C4-2B (cell line): Measurements from ENCODE around the gene ZFYVE28.

ENCODE experiments used
- H3K27ac ChIP-seq: fragments of 450-650 bp; 2 replicates; pipeline ENCODE4 v1.5.1; 2017
- ZFX ChIP-seq: fragments of 450-650 bp; IDR thresholded peaks from 2 replicates; pipeline ENCODE4 v1.6.1; 2017
- TF ChIP-seq, protein P1 (sequence below): fragments of 450-650 bp; conservative IDR thresholded peaks from 2 replicates; pipeline ENCODE4 v1.5.1; 2017; ENCODE audit warnings: mild to moderate bottlenecking

ZFYVE28 gene

DNA sequence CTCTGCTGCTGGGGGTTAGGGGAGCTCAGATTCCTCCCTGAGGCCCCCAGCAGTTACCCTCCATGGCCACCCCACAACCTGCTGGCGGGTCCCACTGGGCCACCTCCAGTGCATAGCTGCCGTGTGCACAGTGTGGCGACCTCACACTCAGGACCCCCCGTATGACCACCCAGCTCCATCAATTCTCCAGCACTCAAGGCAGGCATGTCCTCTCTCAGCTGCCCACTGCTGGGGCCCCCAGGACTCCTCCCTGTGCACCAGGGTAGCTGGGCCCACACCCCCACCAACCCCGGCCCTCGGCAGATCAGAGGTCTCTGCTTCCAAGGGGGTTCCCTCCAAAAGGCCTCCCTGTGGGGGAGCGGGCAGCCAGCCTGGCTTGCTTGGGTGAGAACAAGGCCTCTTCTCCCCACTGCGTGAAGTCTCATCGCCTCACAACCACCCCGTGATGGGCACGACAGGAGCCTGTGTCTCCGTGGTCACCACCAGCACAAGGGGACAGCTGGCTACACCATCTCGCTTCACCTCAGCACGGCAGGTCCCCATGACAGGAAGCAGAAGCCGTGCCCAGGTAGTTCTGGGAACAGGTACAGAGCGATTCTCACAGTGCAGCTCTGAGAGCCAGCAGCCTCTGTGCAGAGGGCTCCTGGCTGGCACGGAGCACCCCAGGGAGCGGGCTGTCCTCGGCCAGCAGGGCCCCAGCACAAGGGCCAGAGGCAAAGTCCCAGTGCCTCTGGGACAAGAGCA lies 171.9 kb downstream of the ZFYVE28 start:
- TF ChIP-seq ZFX: no peak
- TF ChIP-seq, protein P1, sequence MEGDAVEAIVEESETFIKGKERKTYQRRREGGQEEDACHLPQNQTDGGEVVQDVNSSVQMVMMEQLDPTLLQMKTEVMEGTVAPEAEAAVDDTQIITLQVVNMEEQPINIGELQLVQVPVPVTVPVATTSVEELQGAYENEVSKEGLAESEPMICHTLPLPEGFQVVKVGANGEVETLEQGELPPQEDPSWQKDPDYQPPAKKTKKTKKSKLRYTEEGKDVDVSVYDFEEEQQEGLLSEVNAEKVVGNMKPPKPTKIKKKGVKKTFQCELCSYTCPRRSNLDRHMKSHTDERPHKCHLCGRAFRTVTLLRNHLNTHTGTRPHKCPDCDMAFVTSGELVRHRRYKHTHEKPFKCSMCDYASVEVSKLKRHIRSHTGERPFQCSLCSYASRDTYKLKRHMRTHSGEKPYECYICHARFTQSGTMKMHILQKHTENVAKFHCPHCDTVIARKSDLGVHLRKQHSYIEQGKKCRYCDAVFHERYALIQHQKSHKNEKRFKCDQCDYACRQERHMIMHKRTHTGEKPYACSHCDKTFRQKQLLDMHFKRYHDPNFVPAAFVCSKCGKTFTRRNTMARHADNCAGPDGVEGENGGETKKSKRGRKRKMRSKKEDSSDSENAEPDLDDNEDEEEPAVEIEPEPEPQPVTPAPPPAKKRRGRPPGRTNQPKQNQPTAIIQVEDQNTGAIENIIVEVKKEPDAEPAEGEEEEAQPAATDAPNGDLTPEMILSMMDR: no peak
- no peak overlapping the region for H3K27ac ChIP-seq

DNA sequence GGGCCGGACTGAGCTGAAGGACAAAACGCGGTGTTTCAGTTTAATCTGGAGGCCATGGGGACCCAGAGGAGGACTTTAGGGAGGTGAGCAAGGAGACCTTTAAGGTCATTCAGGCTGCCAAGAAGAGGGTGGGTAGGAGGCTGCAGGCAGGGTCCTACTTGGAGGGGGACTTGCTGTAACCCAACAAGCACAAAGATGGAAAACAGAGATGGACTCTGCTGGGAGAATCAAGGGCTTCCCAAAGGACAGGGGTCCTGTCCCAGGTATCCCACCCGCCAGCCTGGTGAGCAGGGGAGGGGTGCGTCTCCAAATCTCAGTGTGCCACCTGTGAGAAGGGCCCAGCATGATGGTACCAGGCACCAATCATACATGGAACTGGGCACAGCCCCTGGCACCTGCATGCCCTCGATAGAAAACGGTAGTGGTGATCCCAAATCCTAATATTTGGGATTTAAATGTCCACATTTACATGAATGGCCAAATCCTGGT lies 172.6 kb downstream of the ZFYVE28 start:
- no peak for TF ChIP-seq ZFX
- TF ChIP-seq, protein P1: no peak
- no peak overlapping the region for H3K27ac ChIP-seq

DNA sequence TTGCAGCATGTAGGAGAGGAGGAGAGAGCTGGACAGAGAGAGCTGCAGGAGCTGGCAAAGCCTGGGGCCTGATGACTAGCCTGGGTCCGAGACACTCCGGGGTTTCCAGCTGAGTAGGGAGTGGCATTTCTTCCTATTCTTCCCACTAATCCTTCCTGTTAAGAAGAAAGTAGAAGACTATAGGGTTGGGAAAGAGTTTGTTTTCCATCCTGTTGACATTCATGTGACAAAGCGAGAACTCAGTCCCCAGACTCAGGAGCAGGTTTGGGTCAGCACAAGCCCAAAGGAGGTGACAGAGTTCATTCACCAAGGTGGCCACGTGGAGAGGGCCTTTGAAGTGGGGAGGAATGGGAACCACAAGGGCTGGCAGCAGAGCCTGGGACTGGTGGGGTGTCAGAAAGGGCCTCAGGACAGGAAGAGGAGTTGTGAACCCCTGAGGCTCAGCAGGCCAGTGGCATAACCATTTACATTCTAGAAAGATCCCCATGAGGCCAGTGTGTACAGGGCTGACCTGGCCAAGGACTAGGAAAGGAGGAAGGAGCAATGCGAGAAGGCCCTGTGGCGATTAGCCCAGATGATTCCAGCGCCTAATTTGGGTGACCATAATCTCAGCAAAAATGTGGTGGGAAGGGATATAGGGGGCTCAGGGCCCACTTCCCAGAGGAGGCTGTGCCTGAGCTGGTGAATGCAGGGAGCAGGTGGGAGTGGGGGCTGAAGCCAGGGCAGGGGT lies 173.2 kb downstream of the ZFYVE28 start:
- no peak overlapping the region for H3K27ac ChIP-seq
- TF ChIP-seq ZFX: no peak
- TF ChIP-seq, protein P1: no peak

DNA sequence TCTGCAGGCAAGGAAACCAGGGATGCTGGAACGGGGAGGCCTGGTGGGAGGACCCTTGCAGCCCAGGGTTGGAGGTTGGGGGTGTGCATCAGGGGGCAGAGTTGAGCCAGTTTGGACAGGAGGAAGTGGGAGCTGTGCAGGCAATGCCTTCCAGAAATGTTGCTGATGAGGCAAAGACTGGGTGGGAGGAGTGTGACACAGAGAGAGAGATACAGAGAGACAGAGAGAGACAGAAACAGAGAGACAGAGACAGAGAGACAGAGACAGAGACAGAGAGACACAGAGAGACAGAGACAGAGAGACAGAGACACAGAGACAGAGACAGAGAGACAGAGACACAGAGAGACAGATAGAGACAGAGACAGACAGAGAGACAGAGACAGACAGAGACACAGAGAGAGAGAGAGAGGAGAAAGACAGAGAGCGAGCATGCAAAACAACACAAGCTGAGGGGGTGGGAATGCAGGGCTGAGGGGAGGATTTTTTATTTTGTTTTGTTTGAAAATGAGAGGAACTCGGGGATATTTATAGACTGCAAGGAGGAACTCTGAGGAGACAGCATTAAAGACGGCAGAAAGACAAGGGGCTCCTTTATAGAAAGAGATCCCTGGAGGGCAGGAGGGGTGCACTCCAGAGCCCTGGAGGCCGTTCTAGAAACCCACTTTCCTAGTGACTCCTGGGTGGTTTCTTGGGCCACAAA lies 174.6 kb downstream of the ZFYVE28 start:
- no peak overlapping the region for H3K27ac ChIP-seq
- no peak for TF ChIP-seq ZFX
- TF ChIP-seq, protein P1: no peak

DNA sequence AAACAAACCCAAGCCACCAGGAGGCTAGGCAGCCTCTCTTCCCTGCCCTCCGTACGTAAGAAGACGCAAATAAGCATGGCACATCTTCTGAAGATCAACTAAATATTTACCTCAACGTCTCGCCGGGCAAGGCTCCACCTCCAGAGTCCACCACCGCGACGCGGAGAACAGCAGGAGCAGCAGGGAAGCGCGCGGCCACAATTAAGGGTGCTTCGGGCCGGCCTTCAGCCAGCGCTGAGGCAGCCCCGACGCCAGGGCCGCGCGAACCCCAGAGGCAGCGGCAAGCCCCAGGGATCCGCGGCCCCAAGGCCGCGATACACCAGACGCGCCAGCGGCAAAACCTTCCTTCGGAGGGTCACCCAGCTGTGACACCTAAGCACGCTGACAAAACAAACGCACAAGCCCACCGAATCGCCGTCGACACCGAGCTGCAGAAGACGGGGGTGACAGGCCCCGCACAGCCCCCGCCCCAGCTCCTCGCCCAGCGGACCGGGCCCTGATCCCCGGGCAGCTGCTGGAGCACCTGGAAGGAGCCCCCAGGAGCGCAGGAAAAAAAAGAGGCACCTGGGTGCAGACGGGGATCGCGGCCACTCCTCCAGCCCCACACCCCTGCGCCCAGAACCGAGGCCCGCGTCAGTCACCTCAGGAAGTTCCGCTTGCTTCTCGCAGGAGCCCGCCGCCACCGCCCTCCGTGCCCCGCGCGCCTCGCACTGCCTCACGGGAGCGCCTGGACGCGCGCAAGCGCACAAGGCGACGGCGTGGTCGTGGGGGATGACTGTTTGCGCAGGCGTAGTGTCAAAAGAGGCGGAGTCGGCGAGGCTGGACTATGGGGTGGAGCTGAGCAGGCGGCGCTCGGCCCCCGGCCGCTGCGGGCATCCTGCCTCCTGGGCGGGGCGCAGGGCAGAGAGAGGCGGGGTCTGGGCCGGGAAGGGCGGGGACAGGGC lies 176.8 kb downstream of the ZFYVE28 start, which contains the start of the genes HAUS3 and POLN:
HAUS3 (minus strand) TSS at position 712 of the 944 bp plus-strand sequence. CDS start 1,175 bp downstream, outside the sequence.
POLN (minus strand) TSS at position 712 of the 944 bp plus-strand sequence. CDS start 12,890 bp downstream, outside the sequence.
- peak within 1 kb of the TSS; percentile 94 for H3K27ac ChIP-seq
- TF ChIP-seq, protein P1: no peak; the same call in 1 of the 2 replicates
- peak; percentile 85 for TF ChIP-seq ZFX

DNA sequence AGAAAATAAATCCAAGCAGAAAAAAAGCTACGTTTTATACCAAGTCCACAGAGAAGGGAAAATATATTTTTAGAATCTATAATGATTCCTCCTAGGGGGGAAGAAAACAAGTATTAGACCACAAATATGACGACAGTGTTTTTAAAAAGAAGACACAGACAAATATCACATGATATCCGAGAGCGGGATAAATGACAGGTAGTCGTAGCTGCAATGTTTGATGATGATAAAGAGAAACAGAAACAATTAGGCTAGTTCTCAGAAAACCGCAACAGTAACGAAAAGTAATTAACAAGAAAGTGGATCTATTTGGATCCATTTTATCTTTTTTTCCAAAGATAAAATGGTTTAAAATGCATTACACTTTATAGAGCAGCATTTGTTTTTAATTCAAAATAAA lies 177.4 kb downstream of the ZFYVE28 start:
- peak overlapping the region; percentile 94 for H3K27ac ChIP-seq
- no peak for TF ChIP-seq ZFX
- TF ChIP-seq, protein P1: no peak
